ENCODE results near the gene DCDC2C.

- TF ChIP-seq CTCF (IDR thresholded peaks at IDR 0.05; ENCODE audit: low read depth, low read length) (no peak), EZH2phosphoT487 (IDR thresholded peaks at IDR 0.05; ENCODE audit: low read depth) (no peak)
Measured at GRCh38 chr2:3725002-3725401, 21.6 kb downstream of the DCDC2C start.
